Activated CD8-positive, alpha-beta memory T cell treated with anti-CD3 and anti-CD28 coated beads, Interleukin-2, amount 50 U/mL, for 24 hours (primary cell): ENCODE results near the gene KRTAP10-11.

ENCODE experiments used
- DNase-seq: peaks from one replicate; pipeline ENCODE4 v3.0.0-alpha.2; 2020; ENCODE audit errors: extremely low read depth

KRTAP10-11 gene

DNA sequence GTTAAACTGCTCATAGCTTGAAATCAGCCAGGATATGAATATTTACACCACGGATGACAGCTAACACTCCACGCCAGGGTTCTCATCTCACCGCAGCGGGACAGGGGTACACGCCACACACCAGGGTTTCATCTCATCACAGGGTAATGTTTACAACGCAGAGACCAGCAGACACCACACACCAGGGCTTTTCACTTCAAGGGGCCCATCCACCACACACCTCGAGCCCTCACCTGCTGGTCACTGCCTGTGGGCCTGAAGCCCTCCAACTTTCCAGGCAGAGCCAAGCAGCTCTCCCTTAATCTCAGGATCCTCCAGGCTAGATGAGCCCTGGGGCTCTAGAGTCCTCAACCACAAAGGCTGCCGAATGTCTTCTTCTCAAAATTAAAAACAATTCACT is 49.4 kb downstream of the KRTAP10-11 start:
- no peak for DNase-seq

DNA sequence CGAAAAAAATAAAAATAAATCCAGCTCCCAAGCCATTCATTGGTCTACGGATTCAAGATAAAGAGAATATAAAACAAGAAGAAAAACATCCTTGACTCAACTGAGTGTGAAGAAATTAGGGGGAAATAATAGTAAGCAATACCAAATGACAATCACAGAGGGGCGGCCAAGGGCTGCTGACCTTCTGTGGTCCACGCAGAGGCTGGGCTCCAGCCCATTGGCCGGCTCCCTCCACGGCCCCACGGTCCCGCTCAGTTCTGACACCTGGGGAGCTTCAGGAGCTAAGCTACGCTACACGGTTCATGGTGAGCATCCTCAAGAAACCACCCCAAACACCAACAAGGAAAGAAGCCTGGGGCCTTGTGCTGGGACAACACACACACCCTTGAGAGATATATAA is 50.4 kb downstream of the KRTAP10-11 start:
- DNase-seq: no peak
